ENCODE measurements around the gene CTAGE1.
"Not testable (repeated sequence)": the region's sequence is repeated elsewhere in the genome, so short reads cannot be mapped to it uniquely, and the experiment has no call there.

CTAGE1 gene

DNA sequence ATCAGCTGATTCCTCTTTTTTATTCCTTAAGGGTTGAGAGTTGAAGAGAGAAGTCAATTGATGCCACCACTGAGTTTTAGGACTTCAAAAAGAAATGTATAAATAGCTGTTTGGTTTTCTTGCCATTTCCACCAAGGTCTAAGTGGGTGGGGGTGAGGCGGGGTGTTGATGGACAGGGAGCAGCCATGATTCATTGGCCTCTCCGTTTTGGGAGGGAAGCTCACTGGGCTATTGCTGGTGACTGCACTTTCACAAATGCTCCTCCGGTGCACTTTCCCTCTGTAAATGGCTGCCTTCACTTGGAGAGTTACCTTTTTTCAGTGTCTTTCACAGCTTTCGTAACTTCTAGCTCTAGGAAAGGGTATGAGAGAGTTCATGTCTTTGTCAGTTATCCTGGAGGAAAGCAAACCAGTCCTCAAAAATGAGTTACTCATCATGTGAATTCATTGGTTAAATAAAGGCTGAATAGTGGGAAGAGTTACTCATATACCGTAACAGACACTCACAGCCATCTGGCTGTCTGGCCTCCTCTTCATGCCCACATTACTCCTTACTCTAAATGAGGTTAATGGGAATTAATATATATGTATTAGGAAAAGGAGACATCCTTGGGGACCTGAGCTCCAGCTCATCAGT, 17.4 kb upstream of the CTAGE1 start:
- no peak for DNase-seq (ENCODE audit: low spot score)

DNA sequence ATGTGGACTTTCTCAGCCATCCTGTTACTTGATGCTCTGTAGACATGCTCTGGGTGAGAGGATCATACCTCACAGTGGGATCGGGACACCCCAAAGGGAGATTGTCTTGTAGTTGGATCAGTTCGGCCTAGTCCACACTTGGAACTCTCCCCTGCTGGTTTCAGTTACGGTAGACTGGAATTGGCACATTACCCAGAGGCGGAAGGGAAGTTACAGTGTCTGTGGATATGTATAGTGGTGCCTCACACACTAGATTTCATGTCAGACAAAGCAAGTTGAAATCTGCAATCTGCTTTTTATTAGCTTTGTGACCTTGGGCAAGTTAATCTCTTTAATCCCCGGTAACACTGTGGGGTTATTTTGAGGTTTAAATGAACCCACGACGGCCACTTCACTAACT, 16.2 kb upstream of the CTAGE1 start:
- DNase-seq (ENCODE audit: low spot score): no peak

DNA sequence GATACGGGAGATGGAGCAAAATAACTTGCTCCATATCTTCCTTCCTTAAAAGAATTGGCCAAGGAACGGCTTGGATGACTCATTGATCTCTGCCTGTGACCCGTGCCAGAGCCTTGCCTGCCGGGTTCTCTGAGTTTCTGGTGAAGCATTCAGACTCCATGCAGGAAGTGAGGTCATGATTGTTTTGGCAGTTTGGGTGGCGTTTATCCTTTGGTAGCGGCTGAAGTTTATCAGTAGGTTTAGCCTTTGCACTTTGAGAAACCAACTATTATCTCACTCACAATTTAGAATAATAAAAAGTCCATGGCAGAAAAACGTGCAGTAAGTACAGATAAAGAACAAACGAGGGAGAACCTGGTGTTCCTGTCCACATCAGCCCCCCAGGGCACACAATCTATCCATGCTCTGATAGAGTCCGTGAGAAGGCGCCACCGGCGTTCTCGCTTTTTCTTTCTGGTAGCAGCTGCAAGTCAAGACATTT, 15.0 kb upstream of the CTAGE1 start:
- DNase-seq (ENCODE audit: low spot score): no peak

DNA sequence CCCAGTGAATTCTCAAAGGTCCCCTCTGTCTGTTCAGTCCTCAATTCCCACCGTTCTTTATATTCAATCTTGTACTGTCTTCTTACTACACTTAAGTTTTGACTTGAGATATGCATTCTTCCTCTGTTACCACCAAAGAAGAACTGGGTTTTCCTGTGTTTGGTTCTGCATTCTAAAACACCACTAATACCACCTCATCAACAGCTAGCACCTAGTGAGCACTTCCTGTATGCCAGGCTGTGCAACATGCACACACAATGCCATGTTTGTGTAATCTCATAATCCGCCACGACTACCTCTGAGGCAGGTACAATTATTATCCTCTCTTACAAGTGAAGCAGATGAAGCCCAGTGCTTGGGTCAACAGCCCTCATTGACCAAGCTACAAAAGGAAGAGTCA, 11.8 kb upstream of the CTAGE1 start:
- DNase-seq (ENCODE audit: low spot score): no peak

DNA sequence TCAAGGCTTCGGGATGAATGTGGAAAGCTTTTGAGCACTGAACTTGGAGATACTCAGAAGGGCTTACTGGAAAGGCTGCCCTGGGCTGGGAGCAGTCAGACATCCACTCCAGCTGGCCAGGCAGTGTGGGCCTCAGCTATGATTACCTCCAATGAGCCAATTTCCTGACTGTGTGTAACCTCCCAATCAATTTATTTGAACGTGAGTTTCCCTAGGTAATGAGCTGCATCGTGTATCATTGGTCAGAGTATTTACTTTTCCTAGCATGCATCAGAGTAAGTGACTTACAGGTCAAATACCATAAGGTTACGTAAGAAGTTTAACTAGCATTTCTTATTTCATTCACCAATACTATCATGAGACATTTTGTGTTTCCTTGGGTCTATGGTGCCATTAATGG, 11.0 kb upstream of the CTAGE1 start:
- DNase-seq (ENCODE audit: low spot score): no peak

DNA sequence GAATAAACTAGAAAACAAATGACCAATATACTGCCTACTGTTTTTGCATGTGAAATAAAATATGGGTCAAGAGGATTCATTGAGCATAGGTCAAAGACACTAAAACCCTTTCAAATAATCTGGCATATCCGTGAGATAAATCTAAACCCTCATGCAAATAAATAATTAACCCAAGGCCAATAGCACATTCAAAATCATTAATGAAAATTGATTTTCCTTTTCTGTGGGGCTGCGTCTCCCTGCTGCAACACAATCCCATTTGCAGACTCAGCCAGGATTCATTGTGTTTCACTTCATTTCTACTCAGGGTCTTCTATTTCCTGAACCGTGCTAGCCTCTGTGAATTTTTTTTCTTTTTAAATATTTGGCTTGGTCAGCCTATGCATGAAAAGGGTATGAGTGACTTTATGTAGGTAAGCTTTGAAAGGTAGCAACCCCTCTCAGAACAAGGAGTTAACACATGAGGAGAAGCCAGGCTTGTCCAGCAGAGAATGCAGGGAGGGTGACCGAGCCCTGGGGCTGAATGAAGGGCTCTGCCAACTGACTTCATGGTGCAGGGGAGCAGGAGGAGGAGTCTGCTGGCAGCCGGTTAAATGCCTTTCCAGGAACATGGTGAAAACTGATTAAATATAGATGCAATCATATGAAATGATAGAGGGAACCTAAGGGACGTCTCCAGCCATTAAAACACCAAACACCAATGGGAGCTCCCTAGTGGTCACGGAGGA, 10.3 kb upstream of the CTAGE1 start:
- DNase-seq (ENCODE audit: low spot score): no peak

DNA sequence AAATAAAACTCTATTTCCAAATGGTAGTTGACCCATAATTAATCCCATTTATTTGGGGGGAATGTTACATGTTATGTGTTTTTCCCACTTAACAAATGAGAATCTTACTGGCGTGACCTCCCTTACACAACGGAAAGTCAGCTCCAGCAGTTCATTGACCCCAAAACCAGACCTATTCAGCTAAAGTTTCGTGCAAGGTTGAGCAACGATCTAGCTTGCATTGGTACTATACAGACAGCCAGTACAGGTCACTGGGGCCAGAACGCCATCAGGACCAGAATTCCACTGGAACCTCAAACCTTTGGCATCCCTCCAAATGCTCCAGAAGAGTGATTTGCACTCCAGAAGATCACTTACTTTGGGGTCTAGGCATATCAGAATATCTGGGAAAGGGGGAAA, 6.8 kb upstream of the CTAGE1 start:
- DNase-seq (ENCODE audit: low spot score): no peak

DNA sequence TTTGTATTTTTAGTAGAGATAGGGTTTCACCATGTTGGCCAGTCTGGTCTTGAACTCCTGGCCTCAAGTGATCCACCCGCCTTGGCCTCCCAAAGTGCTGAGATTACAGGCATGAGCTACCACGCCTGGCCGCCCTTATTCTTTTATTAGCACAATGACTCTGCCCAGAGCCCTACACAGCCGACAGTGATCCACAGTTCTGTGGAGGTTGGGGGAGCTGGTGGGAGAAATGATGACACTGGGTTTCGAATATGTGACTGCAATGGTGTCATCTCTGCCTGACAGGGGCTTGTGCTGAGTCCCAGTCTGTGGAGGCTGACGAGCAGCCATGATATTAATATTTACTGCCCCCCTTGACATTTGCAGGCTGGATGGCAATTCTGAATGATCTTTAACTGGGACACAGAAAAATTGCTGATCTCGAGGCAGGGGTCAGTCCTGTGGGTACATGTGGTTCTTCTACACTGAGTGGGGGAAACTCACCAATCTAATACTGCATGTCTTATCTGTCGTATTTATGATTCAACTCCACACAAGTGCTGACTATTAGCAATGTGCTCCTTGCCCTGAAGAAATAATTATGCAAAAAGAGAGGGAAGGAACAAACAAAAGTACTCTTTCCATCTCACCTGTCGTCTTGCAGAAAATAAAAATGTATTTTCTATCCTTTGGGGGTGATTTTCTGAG, 6.3 kb upstream of the CTAGE1 start:
- DNase-seq (ENCODE audit: low spot score): no peak

DNA sequence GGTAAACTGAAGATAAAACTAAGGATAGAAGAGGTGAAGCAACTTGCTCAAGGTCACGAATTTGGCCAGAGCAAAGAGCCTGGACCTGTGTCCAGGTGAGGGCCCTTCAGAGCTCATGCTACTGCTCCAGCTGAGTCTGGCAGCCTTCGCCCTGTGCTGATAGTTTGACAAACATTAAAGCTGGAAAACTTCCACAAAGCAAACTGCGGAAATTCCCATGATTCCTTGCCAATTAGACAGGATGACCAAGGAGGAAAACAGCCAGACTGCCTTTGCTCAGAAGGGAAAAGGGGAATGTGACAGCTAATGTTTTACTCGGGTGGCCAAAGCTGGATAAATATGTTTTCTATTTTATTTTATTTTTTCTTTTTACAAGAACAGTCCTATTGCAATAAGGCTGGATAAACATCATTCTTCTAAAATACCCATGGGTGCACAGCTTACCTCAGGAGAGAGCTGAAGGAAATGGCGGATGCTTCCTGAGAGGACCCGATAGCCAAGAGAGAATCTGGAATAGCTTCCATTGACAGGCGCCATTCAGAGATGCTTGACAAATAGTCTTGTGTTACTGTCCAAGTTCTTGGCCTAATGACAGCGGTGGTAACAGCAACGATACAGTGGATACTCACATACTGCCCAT, 5.3 kb upstream of the CTAGE1 start:
- peak; percentile 36 for DNase-seq (ENCODE audit: low spot score)

DNA sequence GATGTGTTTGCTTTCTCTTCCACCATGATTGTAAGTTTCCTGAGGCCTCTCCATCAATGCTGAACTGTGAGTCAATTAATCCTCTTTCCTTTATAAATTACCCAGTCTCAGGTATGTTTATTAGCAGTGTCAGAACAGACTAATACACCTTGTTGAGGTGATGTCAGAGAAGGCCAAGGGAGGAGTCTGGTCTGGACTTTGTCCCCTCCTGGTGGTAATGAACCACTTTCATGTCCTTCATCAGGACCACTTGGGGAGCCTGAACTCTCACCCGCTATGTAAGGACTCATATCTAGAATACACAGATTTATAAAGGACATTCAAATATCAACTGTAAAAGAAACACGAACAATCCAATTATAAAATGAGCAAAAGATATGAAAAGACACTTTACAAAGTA, 2.9 kb upstream of the CTAGE1 start:
- DNase-seq (ENCODE audit: low spot score): no peak

DNA sequence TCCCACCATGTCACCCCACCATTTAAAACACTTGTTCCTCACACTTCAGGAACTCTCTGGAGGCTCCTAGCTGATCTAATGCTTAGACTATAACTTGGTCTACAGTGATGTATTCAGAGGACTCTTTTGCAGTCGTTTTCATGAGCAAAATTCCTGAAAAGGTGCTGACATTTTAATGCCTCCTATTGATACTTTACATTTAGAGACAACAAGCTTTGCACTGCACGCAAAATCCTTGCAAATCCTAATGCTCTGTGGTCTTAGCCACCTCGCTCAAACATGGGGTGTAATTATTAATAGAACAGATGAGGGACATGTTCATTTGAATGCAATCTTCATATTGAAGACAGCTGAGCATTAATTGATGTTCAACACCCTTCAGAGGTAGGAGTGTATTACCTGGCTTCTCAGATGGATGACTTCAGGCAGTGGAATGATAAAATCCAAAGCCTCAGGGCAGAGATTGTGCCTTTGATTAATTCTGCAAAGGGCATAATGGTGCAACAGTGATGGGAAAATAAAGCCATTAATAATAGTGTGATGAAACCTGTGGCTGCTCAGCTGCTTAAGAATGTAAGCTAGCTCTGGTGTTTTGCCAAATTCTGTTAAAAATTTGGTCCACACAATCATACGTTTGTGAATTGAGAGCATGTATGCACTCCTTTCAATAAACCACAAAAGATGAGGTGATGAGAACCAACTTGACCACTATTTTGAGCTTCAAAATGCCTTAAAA, 5.4 kb downstream of the CTAGE1 start:
- no peak for DNase-seq (ENCODE audit: low spot score)

DNA sequence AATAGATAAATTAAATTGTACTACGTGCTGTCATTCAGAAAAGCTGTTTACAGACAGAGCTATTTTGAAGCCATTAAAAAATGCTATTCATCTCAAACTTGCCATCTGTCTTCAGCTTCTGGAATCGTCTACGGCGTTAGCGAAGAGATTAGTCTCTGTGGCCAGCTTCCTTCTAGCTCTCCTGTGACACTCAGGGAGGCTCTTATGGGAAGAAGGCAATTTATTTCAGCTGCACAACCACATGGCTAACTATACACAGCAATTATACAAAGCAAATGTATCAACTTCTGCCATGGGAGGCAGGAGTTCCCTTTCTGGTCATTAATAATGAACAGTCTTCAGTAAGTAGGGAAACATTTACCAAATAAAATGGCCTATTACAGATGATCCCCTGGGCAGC, 6.3 kb downstream of the CTAGE1 start:
- no peak for DNase-seq (ENCODE audit: low spot score)

DNA sequence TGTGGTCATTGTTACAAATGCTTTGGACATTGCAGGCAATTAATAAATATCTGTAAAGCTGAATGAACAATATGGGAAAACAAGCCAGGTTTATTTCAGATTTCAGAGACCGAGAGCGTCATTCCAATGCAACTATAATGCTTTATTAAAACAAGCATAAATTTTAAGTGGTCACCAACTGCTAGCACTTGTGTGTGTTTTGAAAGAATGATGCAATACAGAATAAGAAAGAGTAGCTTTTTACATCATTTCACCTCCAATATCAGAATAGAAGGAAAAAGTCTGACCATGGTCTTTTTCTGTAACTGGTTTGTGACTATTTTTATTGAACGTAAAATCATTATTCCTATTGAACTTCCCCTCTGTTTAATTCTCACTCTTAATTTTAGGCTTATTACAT, 7.6 kb downstream of the CTAGE1 start:
- DNase-seq (ENCODE audit: low spot score): no peak

DNA sequence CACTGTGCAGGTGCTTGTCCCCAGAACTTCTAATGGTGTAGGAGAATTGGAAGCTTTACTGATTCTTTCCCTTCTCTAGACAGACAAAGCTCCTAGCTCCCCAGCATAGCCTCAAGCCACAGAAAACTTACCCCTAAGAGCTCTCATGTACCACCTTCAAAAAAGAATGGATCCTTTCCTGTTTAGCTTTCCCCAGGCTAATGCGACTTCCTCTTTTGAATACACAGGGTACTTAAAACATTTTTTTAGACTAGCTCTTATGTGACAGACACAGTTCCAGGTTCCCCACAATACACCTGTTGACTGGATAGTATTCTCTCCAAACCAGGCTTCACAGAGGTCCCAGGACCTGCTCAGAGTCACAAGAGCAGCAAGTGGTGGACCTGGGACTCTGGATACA, 8.3 kb downstream of the CTAGE1 start:
- DNase-seq (ENCODE audit: low spot score): no peak

DNA sequence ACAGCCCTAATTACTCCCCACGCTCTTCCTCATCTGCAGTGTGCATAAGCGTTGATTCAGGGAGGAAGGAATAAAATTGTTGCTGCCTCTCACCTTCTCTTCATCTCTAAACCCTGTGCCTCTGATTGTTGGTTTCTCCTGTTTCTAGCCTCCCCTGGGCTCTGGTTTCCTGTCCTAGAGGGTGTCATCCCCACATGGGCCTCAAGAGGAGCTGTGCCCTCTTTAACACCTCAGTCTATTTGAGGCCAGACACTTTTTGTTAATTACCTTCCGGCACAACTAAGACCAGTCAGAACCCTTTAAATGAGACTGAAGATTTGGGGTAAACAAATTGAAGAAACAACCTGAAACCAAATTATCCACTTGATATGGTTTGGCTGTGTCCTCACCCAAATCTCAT, 9.7 kb downstream of the CTAGE1 start:
- DNase-seq (ENCODE audit: low spot score): no peak

DNA sequence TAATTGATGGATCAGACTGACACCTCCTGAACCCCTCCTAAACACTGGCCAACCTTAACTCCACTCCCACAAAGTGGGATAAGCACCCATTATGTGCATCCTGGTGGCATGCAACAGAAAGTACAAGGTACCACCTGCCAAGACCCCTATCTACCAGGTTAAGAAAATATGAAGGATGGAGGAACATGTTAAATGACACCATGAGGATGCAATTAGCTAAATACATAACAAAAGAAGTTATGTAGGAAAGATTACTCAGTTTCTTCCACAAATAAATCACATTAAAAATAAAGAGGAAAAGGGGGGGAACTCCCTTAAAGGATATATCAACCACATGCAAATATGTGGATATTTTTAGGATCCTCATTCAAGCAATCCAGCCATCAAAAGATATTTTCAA, 12.6 kb downstream of the CTAGE1 start:
- DNase-seq (ENCODE audit: low spot score): no peak

DNA sequence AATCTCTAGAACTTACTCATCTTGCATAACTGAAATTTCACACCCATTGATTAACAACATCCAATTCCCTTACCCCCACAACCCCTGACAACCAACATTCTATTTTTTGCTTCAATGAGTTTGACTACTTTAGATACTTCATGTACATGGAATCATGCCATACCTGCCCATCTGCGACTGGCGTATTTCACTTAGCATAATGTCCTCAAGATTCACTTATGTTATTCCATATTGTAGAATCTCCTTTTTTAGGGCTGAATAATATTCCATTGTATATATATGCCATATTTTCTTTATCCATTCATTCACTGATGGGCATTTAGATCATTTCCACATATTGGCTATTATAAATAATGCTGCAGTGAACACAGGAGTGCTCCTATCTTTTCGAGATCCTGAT, 13.8 kb downstream of the CTAGE1 start:
- DNase-seq (ENCODE audit: low spot score): no peak

DNA sequence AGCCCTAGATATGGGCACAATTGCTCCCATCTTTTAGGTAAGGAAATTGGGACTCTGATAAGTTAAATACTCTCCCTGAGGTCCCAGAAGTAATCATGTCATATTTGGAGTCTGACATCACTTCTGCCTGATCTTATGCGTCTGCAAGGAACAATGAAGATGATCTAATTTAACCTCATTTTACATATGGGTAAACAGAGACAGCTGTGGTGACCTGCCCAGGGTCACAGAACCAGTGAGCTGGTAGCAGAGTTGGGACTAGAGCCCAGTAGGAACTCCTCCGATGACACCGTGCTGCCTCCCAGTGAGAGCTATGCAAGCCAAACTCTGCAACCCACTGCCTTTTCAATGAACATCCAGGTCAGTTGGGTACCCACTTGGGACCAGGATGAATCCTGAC, 17.8 kb downstream of the CTAGE1 start:
- DNase-seq (ENCODE audit: low spot score): no peak

DNA sequence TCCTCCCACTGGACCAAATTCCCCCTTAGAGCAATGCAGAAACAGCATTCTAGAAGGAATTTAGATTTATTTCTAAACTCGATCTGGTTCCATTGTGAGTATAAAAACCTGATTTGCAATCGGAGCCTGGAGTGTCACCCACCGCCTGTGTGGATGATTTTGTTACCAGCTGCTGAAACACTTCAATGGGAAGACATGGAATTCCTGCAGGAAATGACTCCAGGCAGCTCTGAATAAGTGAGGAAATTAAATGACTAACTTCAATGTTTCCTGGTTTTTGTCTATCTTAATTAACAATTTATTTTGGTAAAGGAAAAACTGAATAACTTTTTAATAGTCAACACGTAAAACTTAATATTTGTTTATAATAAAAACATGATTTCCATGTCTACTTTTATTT, 19.3 kb downstream of the CTAGE1 start:
- DNase-seq (ENCODE audit: low spot score): no peak

DNA sequence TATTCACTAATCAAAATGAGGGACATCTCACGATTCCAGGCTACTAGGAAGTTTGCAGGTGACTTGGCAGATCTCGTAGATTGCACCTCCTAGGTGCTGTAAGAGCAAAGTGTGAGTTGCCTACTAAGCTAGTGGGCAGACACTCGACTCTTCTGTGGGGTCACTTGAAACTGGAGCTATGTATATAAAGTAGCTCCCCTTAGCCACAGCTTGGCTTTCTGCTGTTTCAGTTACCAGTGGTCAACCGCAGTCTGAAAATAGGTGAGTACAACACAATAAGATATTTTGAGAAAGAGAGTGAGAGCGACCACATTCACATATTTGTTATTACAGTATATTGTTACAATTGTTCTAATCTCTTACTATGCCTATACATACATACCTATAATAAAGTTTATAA, 23.3 kb downstream of the CTAGE1 start:
- no peak for DNase-seq (ENCODE audit: low spot score)

DNA sequence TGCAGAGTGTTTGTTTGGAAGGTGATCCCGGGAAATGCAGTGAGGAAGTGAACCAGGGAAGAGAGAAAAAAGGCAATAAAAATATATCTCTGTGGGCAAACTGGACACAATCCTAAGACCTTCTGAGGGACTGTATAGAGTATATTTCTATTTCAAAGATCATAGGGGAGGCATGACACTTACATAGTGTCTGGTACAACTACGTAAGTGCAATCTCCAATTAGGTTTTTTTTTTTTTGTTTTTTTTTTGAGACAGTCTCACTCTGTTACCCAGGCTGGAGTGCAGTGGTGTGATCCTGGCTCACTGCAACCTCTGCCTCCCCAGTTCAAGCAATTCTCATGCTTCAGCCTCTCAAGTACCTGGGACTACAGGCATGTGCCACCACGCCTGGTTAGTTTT, 24.6 kb downstream of the CTAGE1 start:
- DNase-seq (ENCODE audit: low spot score): not testable (repeated sequence)

All from globus pallidus (tissue), 1 donor.